IMR-90 (cell line): ENCODE measurements around the gene SLC7A6. TPM values are rescaled to one million over a fixed set of nuclear protein-coding genes. Genes with fewer than 3 reads are reported as not detected.

Experiments used
- ATAC-seq: fragments of 200-7000 bp; cut with Tn5 transposase; 2 replicates; pipeline ENCODE4 v1.9.1; 2020; ENCODE audit warnings: low read depth, mild to moderate bottlenecking, moderate library complexity
- BruUV-seq: library from RNA; stranded (reverse); fragments of 400-500 nt; replicated peaks from 2 replicates; lab custom pipeline; 2021; lab: Mats Ljungman, UMichigan
- CTCF ChIA-PET: fragments of 300-600 bp; formaldehyde crosslinking; extraction: SDS; loops from one replicate; lab custom pipeline; 2021; ENCODE audit warnings: antibody characterized with exemption; lab: Yijun Ruan, JAX
- POLR2A ChIA-PET: fragments of 300-600 bp; sonication (Branson Sonifier 250); formaldehyde crosslinking; loops from one replicate; lab custom pipeline; 2022; ENCODE audit warnings: antibody characterized with exemption; ENCODE audit not compliant: unreplicated experiment; lab: Charles Lee
- DNase-seq: peaks from one replicate; pipeline ENCODE4 v3.0.0; 2013
- H2AFZ ChIP-seq: replicated peaks from 2 replicates; pipeline ENCODE3; 2013; ENCODE audit warnings: low read length, mild to moderate bottlenecking; ENCODE audit not compliant: poor library complexity
- H2AK5ac ChIP-seq: 2 replicates; pipeline ENCODE4 v1.6.1; 2013; ENCODE audit warnings: low read depth, low read length, inconsistent platforms
- H2AK9ac ChIP-seq: replicated peaks from 2 replicates; pipeline ENCODE3; 2013; ENCODE audit warnings: mild to moderate bottlenecking, low read depth, low read length, moderate library complexity; ENCODE audit not compliant: poor library complexity
- H2BK120ac ChIP-seq: 2 replicates; pipeline ENCODE4 v1.6.1; 2013; ENCODE audit warnings: low read depth, low read length, inconsistent platforms
- H2BK15ac ChIP-seq: 3 replicates; pipeline ENCODE4 v1.6.1; 2013; ENCODE audit warnings: low read depth, low read length, inconsistent platforms
- H2BK20ac ChIP-seq: 2 replicates; pipeline ENCODE4 v1.6.1; 2013; ENCODE audit warnings: low read depth, mild to moderate bottlenecking, inconsistent platforms, low read length, moderate library complexity
- H2BK5ac ChIP-seq: 2 replicates; pipeline ENCODE4 v1.6.1; 2013; ENCODE audit warnings: mild to moderate bottlenecking, low read depth, low read length, inconsistent platforms; ENCODE audit not compliant: poor library complexity, severe bottlenecking
- H3K14ac ChIP-seq: replicated peaks from 2 replicates; pipeline ENCODE4 v1.6.1; 2013; ENCODE audit warnings: low read depth, low read length, inconsistent platforms
- H3K18ac ChIP-seq: 2 replicates; pipeline ENCODE4 v1.6.1; 2013; ENCODE audit warnings: low read depth, low read length, control low read depth
- H3K23ac ChIP-seq: 2 replicates; pipeline ENCODE4 v1.6.1; 2013; ENCODE audit warnings: low read depth, low read length, inconsistent platforms
- H3K27ac ChIP-seq: 2 replicates; pipeline ENCODE4 v1.5.1; 2013; ENCODE audit warnings: mild to moderate bottlenecking, control low read depth, low read length; ENCODE audit not compliant: insufficient read depth
- H3K27me3 ChIP-seq: 2 replicates; pipeline ENCODE4 v1.6.1; 2013; ENCODE audit warnings: low read length; ENCODE audit not compliant: control insufficient read depth, insufficient read depth
- H3K36me3 ChIP-seq: 2 replicates; pipeline ENCODE4 v1.6.1; 2013; ENCODE audit warnings: low read length, mixed read lengths; ENCODE audit not compliant: control insufficient read depth, insufficient read depth
- H3K4ac ChIP-seq: 2 replicates; pipeline ENCODE4 v1.6.1; 2013; ENCODE audit warnings: low read depth, low read length, inconsistent platforms
- H3K4me1 ChIP-seq: 2 replicates; pipeline ENCODE4 v1.6.1; 2013; ENCODE audit warnings: low read length, mixed read lengths; ENCODE audit not compliant: control insufficient read depth, insufficient read depth
- H3K4me2 ChIP-seq: 2 replicates; pipeline ENCODE4 v1.6.1; 2013; ENCODE audit warnings: low read depth, mild to moderate bottlenecking, control low read depth, low read length, moderate library complexity
- H3K4me3 ChIP-seq: 2 replicates; pipeline ENCODE4 v1.5.1; 2013; ENCODE audit warnings: low read depth, mild to moderate bottlenecking, control low read depth, low read length, moderate library complexity; ENCODE audit not compliant: insufficient read depth
- H3K56ac ChIP-seq: 2 replicates; pipeline ENCODE4 v1.6.1; 2013; ENCODE audit warnings: low read length, inconsistent platforms; ENCODE audit not compliant: insufficient read depth; ENCODE audit errors: extremely low read depth
- H3K79me1 ChIP-seq, 2 experiments: 2 replicates each; pipeline ENCODE4 v1.6.1; 2013; ENCODE audit warnings: low read length in 2 of 2, inconsistent platforms in 1 of 2, low read depth in 1 of 2
- H3K9ac ChIP-seq: 2 replicates; pipeline ENCODE4 v1.6.1; 2013; ENCODE audit warnings: low read depth, low read length, control low read depth
- H3K9me1 ChIP-seq: 2 replicates; pipeline ENCODE4 v1.6.1; 2013; ENCODE audit warnings: low read length, inconsistent platforms; ENCODE audit not compliant: insufficient read depth
- H3K9me3 ChIP-seq: 2 replicates; pipeline ENCODE4 v1.6.1; 2013; ENCODE audit warnings: low read length; ENCODE audit not compliant: control insufficient read depth, insufficient read depth
- H4K20me1 ChIP-seq: 2 replicates; pipeline ENCODE4 v1.6.1; 2013; ENCODE audit warnings: low read length, inconsistent platforms; ENCODE audit not compliant: insufficient read depth
- H4K5ac ChIP-seq: 2 replicates; pipeline ENCODE4 v1.6.1; 2013; ENCODE audit warnings: mild to moderate bottlenecking, low read depth, low read length, control low read depth
- H4K8ac ChIP-seq, 2 experiments: 2 replicates each; pipeline ENCODE4 v1.6.1; 2013; ENCODE audit warnings: low read depth in 2 of 2, low read length in 2 of 2, control low read depth in 1 of 2, inconsistent platforms in 1 of 2
- H4K91ac ChIP-seq: 2 replicates; pipeline ENCODE4 v1.6.1; 2013; ENCODE audit warnings: low read depth, low read length, inconsistent platforms; ENCODE audit not compliant: insufficient read depth
- BHLHE40 ChIP-seq: fragments of 150-350 bp; IDR thresholded peaks from 2 replicates; pipeline ENCODE4 v1.6.1; 2016; ENCODE audit warnings: mild to moderate bottlenecking, low read depth, low read length
- FOS ChIP-seq: fragments of 150-350 bp; IDR thresholded peaks from 2 replicates; pipeline ENCODE4 v1.6.1; 2016; ENCODE audit warnings: low read depth, low read length
- MAFK ChIP-seq: IDR thresholded peaks from 2 replicates; pipeline ENCODE4 v1.6.1; 2012; ENCODE audit warnings: low read depth, low read length, improper control_type of control experiment
- MAZ ChIP-seq: IDR thresholded peaks from 2 replicates; pipeline ENCODE4 v1.6.1; 2012; ENCODE audit warnings: low read depth, mild to moderate bottlenecking, low read length, improper control_type of control experiment, moderate library complexity, borderline replicate concordance
- NFE2L2 ChIP-seq: fragments of 150-350 bp; IDR thresholded peaks from 2 replicates; pipeline ENCODE4 v1.6.1; 2016; ENCODE audit warnings: low read depth, mild to moderate bottlenecking, low read length
- POLR2A ChIP-seq: IDR thresholded peaks from 2 replicates; pipeline ENCODE4 v1.6.1; 2012; ENCODE audit warnings: mild to moderate bottlenecking, low read depth, low read length
- RAD21 ChIP-seq: IDR thresholded peaks from 2 replicates; pipeline ENCODE4 v1.6.1; 2012; ENCODE audit warnings: low read length, improper control_type of control experiment
- RCOR1 ChIP-seq: IDR thresholded peaks from 2 replicates; pipeline ENCODE4 v1.6.1; 2012; ENCODE audit warnings: mild to moderate bottlenecking, low read length, improper control_type of control experiment; ENCODE audit not compliant: insufficient replicate concordance
- RFX5 ChIP-seq: IDR thresholded peaks from 2 replicates; pipeline ENCODE4 v1.8.0; 2012; ENCODE audit warnings: low read depth, mild to moderate bottlenecking, low read length, moderate library complexity
- SMC3 ChIP-seq: fragments of 150-350 bp; IDR thresholded peaks from 2 replicates; pipeline ENCODE4 v1.6.1; 2016; ENCODE audit warnings: low read depth, mild to moderate bottlenecking, antibody characterized with exemption, low read length, moderate library complexity
- USF2 ChIP-seq: fragments of 150-350 bp; IDR thresholded peaks from 2 replicates; pipeline ENCODE4 v1.6.1; 2017; ENCODE audit warnings: mild to moderate bottlenecking, antibody characterized with exemption, low read length, low read depth
- WGBS, 2 experiments: methylation state at CpG; one replicate each; pipeline versions ENCODE4 v1.1.5 to v1.1.7; 2013; ENCODE audit warnings: missing lambda C conversion rate in 2 of 2; ENCODE audit not compliant: insufficient read length in 1 of 2; ENCODE audit errors: extremely low coverage in 2 of 2; 5-methylcytosine and 5-hydroxymethylcytosine counted together
- dilution Hi-C: fragments of 300-500 bp; cut with HindIII; formaldehyde crosslinking; loops from one replicate; pipeline ENCODE4 v1.14.3; 2018; ENCODE audit warnings: low sequenced_read_pairs; ENCODE audit not compliant: unreplicated experiment
- in situ Hi-C: fragments of 300-500 bp; cut with MboI; formaldehyde crosslinking; loops from 3 replicates; pipeline ENCODE4 v1.14.3; 2019; ENCODE audit warnings: low sequenced_read_pairs, inconsistent platforms, mixed read lengths
- intact Hi-C: fragments of 100-400 bp; cut with micrococcal nuclease; formaldehyde crosslinking; loops from 2 replicates; pipeline ENCODE4 v1.10.0; 2022
- polyA plus RNA-seq, 3 experiments: library from polyadenylated mRNA; depleted of rRNA; stranded (reverse); fragments of >200 nt; gene quantifications; 2 replicates each; pipeline ENCODE4 v1.2.3, GENCODE V29; 2012; ENCODE audit warnings: low replicate concordance in 1 of 3
- total RNA-seq: library from RNA; depleted of rRNA; stranded (reverse); fragments of >200 nt; gene quantifications from 2 replicates; pipeline ENCODE4 v1.2.3, GENCODE V29; 2012

Gene SLC7A6
- total and polyA plus RNA-seq, 2 of the 4 experiments (the other 2 are of a cell fraction) = 29.4 to 36.1 TPM

DNA sequence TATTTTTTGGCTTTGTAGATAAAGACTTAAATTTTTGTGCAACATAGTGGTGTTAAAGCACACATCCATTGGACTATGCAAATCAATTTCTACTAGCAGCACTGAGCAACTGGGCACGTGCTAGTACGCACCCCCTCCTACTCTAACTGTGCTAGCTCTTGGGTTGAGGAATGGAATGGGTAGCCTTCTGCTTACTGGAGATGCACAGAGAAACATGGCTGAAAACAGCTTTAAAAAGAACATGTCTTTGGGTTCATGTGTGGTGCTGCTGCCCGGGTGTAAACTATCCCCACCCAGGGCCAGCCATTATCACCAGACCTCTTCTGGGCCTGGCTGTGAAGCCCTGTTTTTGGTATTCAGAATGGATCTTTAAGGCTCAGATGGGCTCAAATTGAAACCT lies 35.7 kb upstream of the SLC7A6 start:
- POLR2A ChIA-PET = no interaction called here
- BruUV-seq = no TSS peak
- H2AFZ ChIP-seq = no peak overlapping the region
- peaks cover 0 to 3% of the 10 kb centered on the region in 2 experiments; a peak in 1 of 4 replicates for H3K79me1 ChIP-seq
- H3K4ac ChIP-seq = no peak overlapping the region
- H4K20me1 ChIP-seq = 0 out of 2 replicates have a peak, but pooled peaks cover 3% of the 10 kb centered on the region
- H3K18ac ChIP-seq = no peak overlapping the region
- dilution Hi-C loops (no loop called here), in situ Hi-C loops (loop anchor here (10.0 kb wide), 2 partner anchors 134 to 244 kb away; partner anchors contain the start of gene DPEP3), intact Hi-C loops (loop anchor here (1.0 to 10.0 kb wide), 6 partner anchors 134 to 412 kb away; partner anchors contain the start of genes NFATC3 and SLC12A4)
- no peak overlapping the region for H3K4me2 ChIP-seq
- H4K91ac ChIP-seq = no peak overlapping the region
- WGBS, 2 experiments = no CpG with 5 or more reads among the region's 3 CpGs
- no peak overlapping the region for H2BK120ac ChIP-seq
- no peak overlapping the region for H2BK15ac ChIP-seq
- H3K36me3 ChIP-seq = peaks cover 6% of the 10 kb centered on the region
- no peak overlapping the region for H3K4me3 ChIP-seq
- H3K23ac ChIP-seq = no peak overlapping the region
- no peaks in the 10 kb centered on the region for H3K27me3 ChIP-seq
- H3K27ac ChIP-seq = no peak overlapping the region
- CTCF ChIA-PET = interaction anchor here (0.9 to 1.7 kb wide), 3 partner anchors 9 to 188 kb away, joined by 3 to 8 read pairs (median 3); no protein-coding TSS in a partner anchor
- no peak overlapping the region for H2BK20ac ChIP-seq
- no peak overlapping the region for H4K8ac ChIP-seq
- H3K9ac ChIP-seq = no peak overlapping the region
- no peaks in the 10 kb centered on the region for H3K9me1 ChIP-seq
- H3K56ac ChIP-seq = no peak overlapping the region
- no peak overlapping the region for H2BK5ac ChIP-seq
- no peak for ATAC-seq
- no peak overlapping the region for H3K14ac ChIP-seq
- H2AK5ac ChIP-seq = no peak overlapping the region
- H2AK9ac ChIP-seq = no peak overlapping the region
- H3K9me3 ChIP-seq = no peaks in the 10 kb centered on the region
- H4K5ac ChIP-seq = no peak overlapping the region
- no peak for DNase-seq
- H3K4me1 ChIP-seq = peaks cover 2% of the 10 kb centered on the region
- TF ChIP-seq RAD21 (no peak), MAFK (no peak), NFE2L2 (no peak), SMC3 (no peak), USF2 (no peak), RCOR1 (no peak), FOS (no peak), MAZ (no peak), RFX5 (no peak), POLR2A (no peak), BHLHE40 (no peak)
